CD14-positive monocyte (primary cell): ENCODE results near the gene PRTN3. TPM values are rescaled to one million over a fixed set of nuclear protein-coding genes. Genes with fewer than 3 reads are reported as not detected.

Experiments
- DNase-seq, 3 donors: peaks; one replicate each; pipeline ENCODE4 v3.0.0-alpha.2; 2011 to 2022
- H2AFZ ChIP-seq: 2 replicates; pipeline ENCODE4 v1.6.0; 2012; ENCODE audit warnings: mild to moderate bottlenecking, low read depth, low read length, inconsistent platforms; ENCODE audit not compliant: insufficient read depth, poor library complexity, severe bottlenecking
- H3K27ac ChIP-seq, 2 donors: 1 replicate in 1 of 2; 2 replicates in 1 of 2; pipeline ENCODE4 v1.5.1; 2012 to 2013; ENCODE audit warnings: low read length in 2 of 2, control low read depth in 1 of 2, inconsistent platforms in 1 of 2, low read depth in 1 of 2, mild to moderate bottlenecking in 1 of 2
- H3K27me3 ChIP-seq, 2 donors: one replicate each; pipeline versions ENCODE4 v1.6.0 to v1.6.1; 2011 to 2013; ENCODE audit warnings: low read length in 2 of 2; ENCODE audit not compliant: control insufficient read depth in 2 of 2, insufficient read depth in 2 of 2
- H3K36me3 ChIP-seq, 2 donors: replicated peaks in 1 of 2; 1 replicate in 1 of 2; 2 replicates in 1 of 2; pipeline versions ENCODE4 v1.5.1 to v1.6.1; 2012 to 2013; ENCODE audit warnings: low read length in 2 of 2, control low read depth in 1 of 2, inconsistent platforms in 1 of 2, mild to moderate bottlenecking in 1 of 2; ENCODE audit not compliant: insufficient read depth in 2 of 2, control insufficient read depth in 1 of 2
- H3K4me1 ChIP-seq, 2 donors: 1 replicate in 1 of 2; 2 replicates in 1 of 2; pipeline versions ENCODE4 v1.5.1 to v1.6.1; 2012 to 2013; ENCODE audit warnings: low read length in 2 of 2, control low read depth in 1 of 2, inconsistent platforms in 1 of 2, mild to moderate bottlenecking in 1 of 2, moderate library complexity in 1 of 2; ENCODE audit not compliant: insufficient read depth in 2 of 2, control insufficient read depth in 1 of 2
- H3K4me2 ChIP-seq: replicated peaks from 2 replicates; pipeline ENCODE3; 2012; ENCODE audit warnings: low read length, moderate library complexity, mild to moderate bottlenecking; ENCODE audit not compliant: poor library complexity, severe bottlenecking; ENCODE audit errors: extremely low read depth
- H3K4me3 ChIP-seq, 3 experiments: fragments of 200-600 bp in 1 of 3; sonication (generic) in 1 of 3; replicated peaks in 1 of 3; 1 replicate in 2 of 3; 2 replicates in 1 of 3; pipeline ENCODE4 v1.5.1; 2011 to 2013; ENCODE audit warnings: low read length in 3 of 3, mild to moderate bottlenecking in 3 of 3, control low read depth in 2 of 3, low read depth in 2 of 3, inconsistent platforms in 1 of 3, moderate library complexity in 1 of 3
- H3K79me2 ChIP-seq: 2 replicates; pipeline ENCODE4 v1.6.0; 2012; ENCODE audit warnings: mild to moderate bottlenecking, control low read depth, inconsistent platforms, low read length, moderate library complexity; ENCODE audit not compliant: insufficient read depth
- H3K9ac ChIP-seq: 2 replicates; pipeline ENCODE4 v1.6.0; 2017; ENCODE audit warnings: low read length, mild to moderate bottlenecking; ENCODE audit not compliant: insufficient read depth, poor library complexity, severe bottlenecking
- H3K9me3 ChIP-seq, 2 donors: replicated peaks in 1 of 2; 1 replicate in 1 of 2; 2 replicates in 1 of 2; pipeline versions ENCODE4 v1.5.1 to v1.6.1; 2012 to 2013; ENCODE audit warnings: low read length in 2 of 2, control low read depth in 1 of 2; ENCODE audit not compliant: control insufficient read depth in 1 of 2, insufficient read depth in 1 of 2
- H4K20me1 ChIP-seq: 2 replicates; pipeline ENCODE4 v1.6.0; 2012; ENCODE audit warnings: mild to moderate bottlenecking, low read length, control low read depth, moderate library complexity; ENCODE audit not compliant: insufficient read depth
- H3K27ac Mint-ChIP-seq, 7 donors: one replicate each; pipeline ENCODE4 v1.8.0; 2020; ENCODE audit warnings: mild to moderate bottlenecking in 7 of 7, mixed read lengths in 7 of 7, moderate library complexity in 6 of 7, inconsistent platforms in 2 of 7
- H3K27me3 Mint-ChIP-seq, 3 donors: one replicate each; pipeline ENCODE4 v1.8.0; 2021 to 2022; ENCODE audit warnings: low read depth in 3 of 3, mild to moderate bottlenecking in 3 of 3, mixed read lengths in 3 of 3, moderate library complexity in 3 of 3, inconsistent platforms in 1 of 3
- H3K36me3 Mint-ChIP-seq, 2 donors: one replicate each; pipeline ENCODE4 v1.8.0; 2020; ENCODE audit warnings: mixed read lengths in 2 of 2, inconsistent platforms in 1 of 2, mild to moderate bottlenecking in 1 of 2
- H3K4me1 Mint-ChIP-seq: one replicate; pipeline ENCODE4 v1.8.0; 2020; ENCODE audit warnings: mild to moderate bottlenecking, mixed read lengths
- H3K4me3 Mint-ChIP-seq, 2 donors: one replicate each; pipeline ENCODE4 v1.8.0; 2020; ENCODE audit warnings: mild to moderate bottlenecking in 2 of 2, mixed read lengths in 2 of 2, moderate library complexity in 1 of 2
- H3K9me3 Mint-ChIP-seq, 7 donors: one replicate each; pipeline ENCODE4 v1.8.0; 2020 to 2022; ENCODE audit warnings: mixed read lengths in 7 of 7, mild to moderate bottlenecking in 6 of 7, moderate library complexity in 6 of 7, inconsistent platforms in 2 of 7
- CTCF ChIP-seq: fragments of 200-600 bp; IDR thresholded peaks from one replicate; pipeline ENCODE4 v1.8.0; 2022; ENCODE audit warnings: antibody characterized with exemption, mild to moderate bottlenecking
- WGBS: methylation state at CpG from one replicate; pipeline ENCODE4 v1.1.5; 2013; ENCODE audit warnings: missing lambda C conversion rate; ENCODE audit not compliant: insufficient coverage; 5-methylcytosine and 5-hydroxymethylcytosine counted together
- intact Hi-C, 2 donors: fragments of 100-400 bp; cut with micrococcal nuclease; formaldehyde crosslinking; loops; one replicate each; pipeline versions ENCODE4 v1.15.0 to v1.15.1; 2023
- polyA plus RNA-seq, 3 donors: library from polyadenylated mRNA; depleted of rRNA in 1 of 3; unstranded in 2 of 3; stranded (reverse) in 1 of 3; fragments of 300-500 nt in 2 of 3; fragments of >200 nt in 1 of 3; fragmentation: Illumina TruSeq in 2 of 3; gene quantifications; 1 replicate in 2 of 3; 2 replicates in 1 of 3; pipeline ENCODE4 v1.2.3, GENCODE V29; 2012 to 2021

PRTN3 gene
- polyA plus RNA-seq, 3 donors = 0.11 TPM; not detected in 2

DNA sequence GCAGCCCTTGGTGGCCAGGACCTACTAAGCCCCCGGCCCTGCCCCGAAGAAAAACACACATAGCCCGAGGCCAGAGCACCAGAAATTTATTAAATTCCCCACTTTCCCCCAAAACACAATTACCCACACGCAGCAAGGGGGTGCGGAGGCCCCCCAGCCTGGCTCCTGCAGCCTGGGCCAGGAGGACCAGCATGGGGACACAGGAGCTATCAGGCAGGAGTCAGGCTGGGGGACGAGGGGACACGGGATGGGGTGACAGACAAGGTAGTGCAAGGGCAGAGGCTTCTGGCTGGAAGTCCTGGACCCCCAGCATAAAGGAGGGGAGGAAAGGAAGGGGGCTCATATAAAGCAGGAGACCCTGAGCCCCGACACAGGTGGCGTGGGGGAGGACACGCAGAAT lies 55.6 kb downstream of the PRTN3 start:
- Mint-ChIP-seq H3K27ac (peak overlapping the region in 1 of 7 donors; percentile 40), H3K4me3 (no peak overlapping the region), H3K36me3 (peaks cover 29 to 44% of the 10 kb centered on the region in 2 donors), H3K27me3 (peaks cover 0 to 3% (median 2%) of the 10 kb centered on the region in 3 donors), H3K9me3 (no peaks in the 10 kb centered on the region), H3K4me1 (peaks cover 16% of the 10 kb centered on the region)
- DNase-seq = no peak
- H3K4me3 ChIP-seq = no peak overlapping the region
- H2AFZ ChIP-seq = no peak overlapping the region
- peaks cover 31 to 41% of the 10 kb centered on the region in 2 donors for H3K36me3 ChIP-seq
- no peaks in the 10 kb centered on the region for H3K9me3 ChIP-seq
- H3K79me2 ChIP-seq = peaks cover 10% of the 10 kb centered on the region
- no peak overlapping the region for H3K4me2 ChIP-seq
- peaks cover 46% of the 10 kb centered on the region for H4K20me1 ChIP-seq
- no peak overlapping the region for H3K27ac ChIP-seq
- intact Hi-C loops = no loop called here
- H3K27me3 ChIP-seq = no peaks in the 10 kb centered on the region
- 90% methylated on average over 8 of the region's 10 CpGs for WGBS
- TF ChIP-seq CTCF = no peak
- no peak overlapping the region for H3K9ac ChIP-seq
- peaks cover 12 to 19% of the 10 kb centered on the region in 2 donors for H3K4me1 ChIP-seq

DNA sequence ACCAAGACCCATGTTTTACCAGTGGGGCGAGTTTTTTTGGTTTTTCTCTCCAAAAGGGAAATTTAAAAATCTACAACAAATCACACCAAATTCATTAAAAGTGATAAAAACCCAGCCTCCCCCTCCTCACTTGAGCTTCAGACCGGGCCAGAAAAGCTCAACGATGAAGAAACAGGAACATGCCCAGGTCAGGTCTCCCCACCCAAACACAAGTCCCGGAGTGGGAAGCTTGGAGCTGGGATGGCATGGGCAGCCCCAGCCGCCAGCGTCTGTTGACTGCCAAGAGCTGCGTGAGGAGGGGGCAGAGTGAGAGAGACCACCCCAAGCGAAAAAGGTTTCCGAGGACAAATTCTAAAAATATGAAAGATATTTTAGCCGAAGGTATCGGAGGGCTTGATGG lies 56.2 kb downstream of the PRTN3 start:
- no peak overlapping the region for H3K4me3 ChIP-seq

More for the DNA sequence above, 56.2 kb downstream of the PRTN3 start:
- peaks cover 33 to 47% of the 10 kb centered on the region in 2 donors for H3K36me3 ChIP-seq
- no peak for TF ChIP-seq CTCF
- DNase-seq = no peak
- peaks cover 11 to 16% of the 10 kb centered on the region in 2 donors for H3K4me1 ChIP-seq
- H3K27me3 ChIP-seq = no peaks in the 10 kb centered on the region
- Mint-ChIP-seq H3K27me3 (peaks cover 0 to 3% (median 2%) of the 10 kb centered on the region in 3 donors), H3K4me3 (no peak overlapping the region), H3K27ac (peak overlapping the region in 1 of 7 donors; percentile 56), H3K4me1 (peaks cover 16% of the 10 kb centered on the region), H3K36me3 (peaks cover 30 to 48% of the 10 kb centered on the region in 2 donors), H3K9me3 (no peaks in the 10 kb centered on the region)
- H3K27ac ChIP-seq = no peak overlapping the region
- peaks cover 6% of the 10 kb centered on the region for H3K79me2 ChIP-seq
- no peak overlapping the region for H3K4me2 ChIP-seq
- 80% methylated on average over 9 of the region's 11 CpGs for WGBS
- H3K9me3 ChIP-seq = no peaks in the 10 kb centered on the region
- no peak overlapping the region for H3K9ac ChIP-seq
- peaks cover 52% of the 10 kb centered on the region for H4K20me1 ChIP-seq
- no peak overlapping the region for H2AFZ ChIP-seq
- intact Hi-C loops = no loop called here
